ENCODE data around the gene CASZ1. TPM values are rescaled to one million over a fixed set of nuclear protein-coding genes. Genes with fewer than 3 reads are reported as not detected.

CASZ1 gene
- total RNA-seq, 1 experiment from 2014 or later: 11.7 TPM

- 0 out of 2 replicates have a peak, but pooled peaks have one; percentile 13 for TF ChIP-seq NFATC4 (CRISPR knock-in tag; IDR thresholded peaks at IDR 0.05)
- TF ChIP-seq CBFB (CRISPR knock-in tag; IDR thresholded peaks at IDR 0.05; ENCODE audit: low read depth): 0 out of 2 replicates have a peak, but pooled peaks have one; percentile 51
These were observed at the start of gene CASZ1 (continued) for GRCh38 chr1:10796029-10796944.

GRCh38 chr1:10843697-10844096, 47.3 kb upstream of the CASZ1 start:
- H3K4me3 Mint-ChIP-seq: no peak overlapping the region
- POLR2A ChIA-PET: no interaction called here
- CTCF ChIA-PET: no interaction called here
- TF ChIP-seq ATF1 (CRISPR knock-in tag; IDR thresholded peaks at IDR 0.05): no peak
- TF ChIP-seq MYBL2 (CRISPR knock-in tag; IDR thresholded peaks at IDR 0.05): no peak
- TF ChIP-seq SMAD4 (CRISPR knock-in tag; IDR thresholded peaks at IDR 0.05): no peak
- TF ChIP-seq EMX1 (CRISPR knock-in tag; IDR thresholded peaks at IDR 0.05): no peak
- ATAC-seq: no peak
- H3K4me1 Mint-ChIP-seq: peaks cover 18% of the 10 kb centered on the region
- no peak for DNase-seq (ENCODE audit: low spot score)
- peaks cover 14% of the 10 kb centered on the region for H3K36me3 Mint-ChIP-seq
- H3K9me3 Mint-ChIP-seq: peaks cover 20% of the 10 kb centered on the region
- peaks cover 6% of the 10 kb centered on the region for H3K27me3 Mint-ChIP-seq (ENCODE audit: low read depth)
- H3K27ac Mint-ChIP-seq: no peak overlapping the region

GRCh38 chr1:10841118-10841517, 44.7 kb upstream of the CASZ1 start:
- Mint-ChIP-seq H3K4me3 (no peak overlapping the region), H3K36me3 (peaks cover 14% of the 10 kb centered on the region), H3K27ac (peak overlapping the region; percentile 17; the same call in 1 of the 2 replicates), H3K27me3 (ENCODE audit: low read depth) (peaks cover 6% of the 10 kb centered on the region), H3K9me3 (peaks cover 20% of the 10 kb centered on the region), H3K4me1 (peaks cover 38% of the 10 kb centered on the region)
- TF ChIP-seq CDX4 (CRISPR knock-in tag; IDR thresholded peaks at IDR 0.05; ENCODE audit: borderline replicate concordance): no peak
- TF ChIP-seq RORB (CRISPR knock-in tag; IDR thresholded peaks at IDR 0.05): no peak
- no peak for TF ChIP-seq HMGXB4 (CRISPR knock-in tag; IDR thresholded peaks at IDR 0.05)
- TF ChIP-seq ERG (CRISPR knock-in tag; IDR thresholded peaks at IDR 0.05): no peak
- TF ChIP-seq ATF1 (CRISPR knock-in tag; IDR thresholded peaks at IDR 0.05): no peak
- TF ChIP-seq CREM (CRISPR knock-in tag; IDR thresholded peaks at IDR 0.05): no peak
- TF ChIP-seq CREB1 (CRISPR knock-in tag; IDR thresholded peaks at IDR 0.05): no peak
- TF ChIP-seq E2F1 (CRISPR knock-in tag; IDR thresholded peaks at IDR 0.05): no peak
- TF ChIP-seq HMGA2 (CRISPR knock-in tag; IDR thresholded peaks at IDR 0.05): no peak
- no peak for TF ChIP-seq PRDM15 (CRISPR knock-in tag; IDR thresholded peaks at IDR 0.05)
- no peak for TF ChIP-seq NFYB (CRISPR knock-in tag; conservative IDR thresholded peaks at IDR 0.05; ENCODE audit: low read depth)
- TF ChIP-seq PREB (CRISPR knock-in tag; IDR thresholded peaks at IDR 0.05; ENCODE audit: borderline replicate concordance): no peak
- DNase-seq (ENCODE audit: low spot score) (no peak), ATAC-seq (no peak)
- ChIA-PET CTCF (interaction anchor here (1.6 kb wide), 1 partner anchor 26 kb away, joined by 6 read pairs; no protein-coding TSS in a partner anchor), POLR2A (no interaction called here)

All from WTC11 (cell line).